Measurements from ENCODE around the gene GLCE. TPM values are rescaled to one million over a fixed set of nuclear protein-coding genes. Genes with fewer than 3 reads are reported as not detected.

Gene GLCE
- polyA plus RNA-seq (2014; cell fraction: cytosol; rRNA removed) = 24.2 and 30.0 TPM in 2 replicates
- 23.5 and 23.6 TPM in 2 replicates for polyA plus RNA-seq (2014; cell fraction: nucleus; rRNA removed)

DNA sequence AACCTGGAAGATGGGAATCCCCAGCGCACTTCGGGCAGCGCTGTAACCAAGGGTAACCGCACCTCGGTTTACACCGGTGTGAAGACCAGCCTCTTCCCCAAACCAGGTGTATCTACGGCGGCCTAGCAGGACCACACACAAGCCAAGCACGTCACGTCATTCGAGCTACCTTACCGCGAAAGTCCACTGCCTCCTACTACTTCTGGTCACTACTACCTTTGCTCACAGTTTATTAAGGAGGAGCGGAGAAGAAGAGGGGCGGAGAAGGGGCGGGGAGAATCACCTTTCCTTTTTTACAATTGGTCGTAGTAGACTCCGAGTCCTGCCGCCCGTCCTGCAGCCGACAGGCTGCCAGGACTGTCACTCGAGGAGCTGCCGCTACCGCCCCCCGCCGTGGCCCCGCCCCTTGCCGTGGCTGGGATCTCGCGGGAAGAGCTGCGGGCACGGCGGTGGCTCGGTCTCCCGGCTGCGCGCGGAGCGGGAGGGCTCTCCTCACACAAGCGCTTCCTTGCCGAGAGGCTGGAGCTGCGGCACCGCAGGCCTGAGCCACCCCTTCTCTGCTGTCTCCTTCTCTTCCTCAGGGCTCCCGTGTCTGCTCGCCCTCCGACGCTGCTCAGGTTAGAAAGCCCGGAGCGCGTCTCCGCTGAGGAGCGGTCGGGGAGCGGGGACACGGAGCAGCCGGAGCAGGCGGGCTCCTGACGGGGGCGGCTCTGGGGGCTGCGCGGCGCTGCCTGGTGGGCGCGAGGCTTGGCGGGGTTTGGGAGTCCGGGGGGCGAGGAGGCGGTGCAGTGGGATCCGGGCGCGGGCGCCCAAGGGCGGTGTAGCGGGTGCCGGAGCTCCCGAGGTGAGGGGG is at the start of gene GLCE:
GLCE (plus strand) TSS at position 495 of the 853 bp plus-strand sequence. CDS start 95,172 bp downstream, outside the sequence.
- DNase-seq (ENCODE audit: low spot score) = peak; percentile 97

DNA sequence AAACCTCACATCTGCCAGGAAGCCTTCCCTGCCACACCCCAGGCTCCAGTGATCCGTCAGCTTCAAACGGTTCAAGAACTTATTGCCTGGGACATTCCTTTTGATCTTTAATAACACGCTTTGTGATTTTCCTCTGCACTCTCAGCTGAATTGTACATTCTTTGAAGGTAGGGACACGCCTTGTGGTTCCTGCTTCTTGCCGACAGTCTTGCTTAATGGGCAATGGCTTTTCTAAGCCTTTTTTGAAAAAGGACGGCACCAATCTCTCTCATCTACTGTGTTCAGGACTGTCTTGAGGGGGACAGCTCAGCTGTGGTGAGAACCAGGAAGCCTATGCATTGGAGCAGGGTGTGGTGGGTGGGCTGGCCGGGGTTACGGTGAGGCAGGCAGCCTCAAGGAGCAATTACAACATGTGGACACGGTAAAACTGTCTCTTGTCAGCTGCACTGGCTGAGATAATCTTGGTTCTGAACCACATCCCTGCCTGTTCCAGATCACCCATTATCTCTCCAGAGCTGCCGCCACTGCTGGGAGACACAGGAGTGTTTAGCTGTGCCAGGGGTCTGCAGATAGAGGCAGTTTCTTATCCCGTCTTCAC is 46.0 kb upstream of the GLCE start:
- peak; percentile 49 for DNase-seq (ENCODE audit: low spot score)

DNA sequence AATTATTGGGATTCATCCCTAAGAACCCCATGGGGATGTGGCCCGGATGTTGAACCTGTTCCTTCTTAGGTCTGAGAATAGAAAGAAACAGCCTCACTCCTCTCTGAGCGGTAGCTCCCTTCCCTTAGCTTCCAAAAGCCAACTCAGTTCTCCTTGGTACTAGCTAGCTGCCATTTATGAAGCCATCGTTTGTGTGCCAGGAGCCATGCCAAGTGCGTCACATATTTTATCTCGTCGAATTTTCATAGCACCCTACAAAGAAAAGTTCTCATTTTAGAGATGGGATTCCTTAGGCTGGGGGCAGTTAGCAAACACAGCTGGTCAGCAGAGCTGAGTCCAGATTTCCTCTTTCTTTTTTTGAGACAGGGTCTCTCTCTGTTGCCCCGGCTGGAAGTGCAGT is 45.4 kb upstream of the GLCE start:
- DNase-seq (ENCODE audit: low spot score) = no peak

DNA sequence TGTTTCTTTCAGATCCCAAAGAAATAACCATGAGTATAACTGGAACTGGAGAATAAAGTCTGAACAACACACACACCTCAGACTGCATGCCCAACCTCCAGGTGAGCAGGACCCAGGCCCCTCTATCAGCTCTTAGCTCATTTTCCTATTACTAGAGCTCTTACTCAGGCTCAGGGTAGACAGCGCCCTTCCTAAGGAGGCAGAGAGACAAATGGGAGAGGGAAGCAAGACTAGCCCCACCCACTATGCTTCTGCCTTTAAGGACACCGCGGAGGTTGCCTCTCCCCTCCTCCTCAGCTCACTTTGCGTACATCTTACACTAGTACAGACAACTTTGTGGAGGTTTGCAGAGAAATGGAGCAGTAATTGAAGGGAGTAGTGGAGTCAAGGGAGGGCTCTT is 44.0 kb upstream of the GLCE start:
- no peak for DNase-seq (ENCODE audit: low spot score)

DNA sequence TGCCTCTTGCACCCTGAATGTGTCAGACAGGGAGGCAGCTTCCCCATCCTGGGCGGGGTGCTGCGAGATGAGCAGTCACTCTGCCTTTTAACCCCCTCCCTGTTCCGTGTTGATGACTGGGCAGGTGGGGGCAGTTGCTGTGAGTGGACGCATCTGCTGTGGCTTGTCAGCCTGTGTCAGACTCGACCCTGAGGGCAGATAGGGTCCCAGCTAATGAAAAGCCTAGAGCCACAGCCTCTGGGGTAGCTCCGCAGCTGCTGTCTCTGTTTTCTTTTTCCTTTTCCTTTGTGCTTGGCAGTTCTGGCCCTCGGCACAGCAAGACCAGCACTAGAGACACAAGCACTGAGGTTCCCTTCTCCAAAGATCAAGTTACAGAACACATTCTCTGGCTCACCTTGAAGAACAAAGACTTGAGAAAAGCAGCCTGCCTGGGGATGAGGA is 43.0 kb upstream of the GLCE start:
- peak; percentile 64 for DNase-seq (ENCODE audit: low spot score)

DNA sequence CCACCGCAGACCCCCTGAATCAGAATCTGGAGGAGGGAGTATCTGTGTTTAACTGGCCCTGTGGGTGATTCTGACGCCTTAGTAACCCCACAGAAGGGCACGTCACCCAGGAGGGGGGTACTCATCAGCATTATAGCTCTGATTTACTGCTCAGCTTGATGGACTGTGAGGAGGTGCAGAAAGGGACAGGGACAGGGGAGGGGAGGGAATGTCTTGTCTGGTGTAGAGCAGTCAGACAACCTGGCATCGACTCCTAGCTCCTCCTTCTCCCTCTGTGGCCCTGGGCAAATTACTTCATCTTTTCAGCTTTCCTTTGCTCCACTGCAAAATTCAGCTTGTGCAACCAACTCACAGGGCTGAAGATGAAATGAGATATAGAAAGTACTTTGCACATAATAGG is 42.3 kb upstream of the GLCE start:
- peak; percentile 27 for DNase-seq (ENCODE audit: low spot score)

DNA sequence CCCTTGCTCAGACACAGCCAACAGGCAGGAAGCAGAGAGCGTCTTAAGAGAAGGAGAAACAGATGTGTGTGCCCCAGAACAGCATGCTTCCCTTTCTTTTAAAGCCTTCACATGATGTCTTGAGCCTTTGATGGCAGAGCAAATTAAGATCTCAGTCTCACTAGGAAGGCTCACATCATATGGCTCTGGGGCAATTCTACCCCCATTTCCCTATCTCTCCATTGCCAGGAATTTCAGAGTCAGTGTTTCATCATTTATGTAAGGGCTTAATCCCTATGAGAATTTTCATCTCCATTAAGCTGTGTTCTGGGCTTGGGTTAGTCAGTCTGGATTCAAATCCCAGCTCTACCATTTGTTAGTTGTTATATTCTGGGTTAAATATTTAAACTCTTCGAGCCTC is 41.4 kb upstream of the GLCE start:
- DNase-seq (ENCODE audit: low spot score) = no peak

DNA sequence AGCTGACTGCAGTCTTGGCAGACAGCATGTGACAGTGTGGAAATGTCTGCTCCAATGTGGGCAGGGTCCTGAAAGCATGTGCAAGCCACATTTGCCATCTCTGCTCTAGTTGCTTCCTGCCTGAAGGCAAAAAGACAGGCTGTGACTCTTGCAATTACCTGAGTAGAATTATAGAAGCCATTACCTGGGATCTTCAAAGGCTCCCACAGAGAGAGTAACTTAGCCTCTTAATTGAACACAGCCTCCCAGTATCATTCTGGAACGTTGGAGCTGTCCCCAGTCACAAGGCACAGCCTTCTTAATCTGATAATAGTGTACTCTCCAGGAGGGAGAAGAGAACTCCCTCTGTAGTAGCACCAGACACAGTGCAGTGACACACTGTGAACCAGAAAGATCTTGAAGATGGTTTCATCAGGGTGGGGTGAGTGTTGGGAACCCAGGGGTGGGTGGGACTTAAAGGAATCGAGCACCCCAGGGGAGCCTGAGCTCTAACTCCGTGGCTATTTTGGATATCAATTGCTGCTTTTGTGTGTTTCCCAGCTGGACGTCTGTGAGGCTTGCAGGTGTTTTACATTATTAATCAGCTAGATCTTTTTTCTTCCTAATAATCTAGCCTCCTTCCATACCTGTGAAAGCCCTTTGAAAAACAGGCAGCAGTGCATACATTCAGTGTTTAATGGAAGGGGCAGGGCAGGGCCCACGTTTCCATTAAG is 40.6 kb upstream of the GLCE start:
- DNase-seq (ENCODE audit: low spot score) = peak; percentile 48

DNA sequence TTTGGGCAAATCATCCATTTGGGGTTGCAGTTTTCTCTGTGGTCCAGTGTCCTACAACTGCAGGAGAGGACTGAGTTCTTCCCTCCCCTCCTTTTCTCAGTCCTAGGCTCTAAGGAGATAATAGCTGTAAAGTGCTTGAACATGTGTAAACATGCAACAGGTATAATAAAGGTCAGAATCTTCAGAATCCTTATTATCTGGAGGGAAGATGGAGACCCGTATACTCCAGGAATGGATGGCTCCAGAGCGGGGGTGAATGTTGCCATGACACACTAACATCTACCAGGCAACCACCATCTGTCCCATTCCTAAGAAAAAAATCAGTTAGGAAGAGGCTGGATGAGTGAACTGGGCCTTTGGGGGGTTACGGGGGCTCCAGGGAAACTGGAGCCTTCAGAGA is 39.7 kb upstream of the GLCE start:
- no peak for DNase-seq (ENCODE audit: low spot score)

DNA sequence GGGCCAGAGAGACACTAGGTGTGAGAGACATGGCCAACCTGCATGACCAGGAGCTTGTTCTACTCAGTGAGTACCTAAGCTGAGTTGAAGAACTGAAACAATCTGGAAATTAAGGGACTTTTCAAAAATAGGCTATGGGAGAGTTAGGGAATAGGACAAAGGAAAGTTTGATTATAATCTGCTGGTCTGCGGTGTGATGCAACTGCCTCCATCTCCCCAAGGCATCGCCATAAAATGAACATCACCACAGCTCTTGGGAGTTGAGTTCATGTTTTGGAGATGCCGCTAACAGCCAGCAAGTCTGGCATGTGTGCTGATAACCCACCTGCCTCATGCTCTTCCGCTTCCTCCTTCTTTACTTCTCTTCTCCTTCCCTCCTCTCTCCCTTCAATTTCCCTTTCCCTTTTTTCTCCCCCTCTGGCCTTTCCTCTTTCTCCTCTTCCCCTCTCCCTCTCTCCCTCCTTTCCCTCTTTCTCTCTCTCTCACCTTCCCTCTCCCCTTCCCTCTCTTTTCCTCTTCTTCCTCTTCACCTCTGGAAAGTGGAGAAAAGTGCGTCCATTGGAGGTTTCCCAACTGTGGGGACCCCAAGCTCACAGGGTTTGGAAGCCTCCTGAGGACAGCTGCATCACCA is 39.1 kb upstream of the GLCE start:
- no peak for DNase-seq (ENCODE audit: low spot score)

DNA sequence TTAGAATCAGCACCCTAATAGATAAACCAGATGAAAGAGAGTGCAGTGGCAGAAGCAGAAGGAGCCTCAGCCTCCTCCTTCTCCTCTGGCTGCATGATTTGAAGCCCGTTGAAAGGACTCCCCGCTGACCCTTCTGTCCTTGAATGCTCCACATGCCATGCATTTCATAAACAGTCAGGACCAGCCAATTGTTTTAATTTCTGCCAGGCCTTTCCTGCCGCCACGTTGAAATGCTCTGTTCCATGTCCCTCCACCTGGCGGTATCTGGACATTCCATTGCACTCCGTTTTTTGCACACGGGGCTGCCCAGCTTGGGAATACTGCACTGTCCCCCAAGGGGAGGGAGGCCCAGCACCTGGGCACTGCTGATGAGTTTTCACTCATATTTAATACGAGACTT is 35.2 kb upstream of the GLCE start:
- DNase-seq (ENCODE audit: low spot score) = no peak

DNA sequence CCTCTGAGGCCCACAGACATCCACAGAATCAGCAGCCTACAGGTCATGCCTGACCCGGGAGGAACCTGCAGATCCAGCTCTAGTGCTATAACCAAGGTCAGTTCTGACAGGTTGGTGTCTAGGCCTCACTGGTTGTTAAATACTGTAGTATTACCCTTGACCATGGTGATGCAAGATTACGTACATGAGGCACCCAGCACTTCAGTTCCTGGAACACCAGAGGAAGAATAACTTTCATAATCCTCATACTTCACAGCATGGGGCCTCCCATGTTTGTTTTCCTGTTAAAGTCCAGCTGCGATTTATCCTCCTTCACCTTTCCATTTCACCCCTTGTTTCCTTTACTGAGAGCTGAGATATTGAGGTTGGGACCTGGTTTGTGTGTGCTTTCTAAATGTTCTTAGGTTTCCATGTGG is 34.4 kb upstream of the GLCE start:
- DNase-seq (ENCODE audit: low spot score) = no peak

DNA sequence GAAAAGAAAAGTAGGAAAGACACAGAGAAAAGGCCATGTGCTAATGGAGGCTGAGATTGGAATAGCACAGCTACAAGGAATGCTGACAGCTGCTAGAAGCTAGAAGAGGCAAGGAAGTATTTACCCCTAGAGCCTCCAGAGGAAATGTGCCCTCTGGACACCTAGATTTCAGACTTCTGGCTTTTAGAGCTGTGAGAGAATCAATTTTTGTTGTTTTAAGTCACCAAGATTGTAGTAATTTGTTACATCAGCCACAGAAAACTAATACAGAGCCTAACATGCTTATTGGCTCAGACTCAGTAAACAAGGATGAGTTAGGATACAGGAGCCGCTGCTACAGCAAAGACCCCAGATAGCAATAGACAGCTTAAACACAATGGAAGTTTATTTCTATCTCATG is 33.1 kb upstream of the GLCE start:
- DNase-seq (ENCODE audit: low spot score) = no peak

DNA sequence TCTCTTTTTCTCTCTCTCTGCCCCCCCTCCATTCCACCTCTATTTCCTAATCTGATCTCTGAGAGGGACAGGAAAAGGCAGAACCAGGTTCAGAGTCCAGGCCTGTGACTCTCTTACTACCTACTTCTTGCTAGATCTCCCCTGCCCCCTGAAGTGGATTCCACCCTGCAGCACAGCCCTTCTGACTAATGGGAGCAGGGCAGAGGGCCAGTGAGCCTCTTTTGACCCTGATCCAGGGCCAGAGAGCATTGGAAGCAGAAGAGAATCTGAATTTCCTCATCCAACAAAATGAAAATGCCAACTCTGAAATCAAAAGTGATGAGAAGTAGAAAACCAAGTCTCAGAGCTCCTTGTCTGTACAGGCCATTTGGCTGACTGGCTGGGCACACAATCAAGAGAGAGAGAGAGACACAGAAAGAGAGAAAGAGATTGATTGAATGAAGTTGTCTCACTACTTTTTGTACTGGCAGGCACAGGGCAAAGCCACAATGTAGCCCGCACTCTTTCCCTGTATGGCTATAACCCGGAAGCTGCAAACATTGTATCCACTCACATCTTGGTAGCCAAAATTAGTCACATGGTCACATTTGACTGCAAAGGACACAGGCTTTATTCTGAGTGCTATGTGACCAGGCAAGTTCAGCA is 31.6 kb upstream of the GLCE start:
- no peak for DNase-seq (ENCODE audit: low spot score)

DNA sequence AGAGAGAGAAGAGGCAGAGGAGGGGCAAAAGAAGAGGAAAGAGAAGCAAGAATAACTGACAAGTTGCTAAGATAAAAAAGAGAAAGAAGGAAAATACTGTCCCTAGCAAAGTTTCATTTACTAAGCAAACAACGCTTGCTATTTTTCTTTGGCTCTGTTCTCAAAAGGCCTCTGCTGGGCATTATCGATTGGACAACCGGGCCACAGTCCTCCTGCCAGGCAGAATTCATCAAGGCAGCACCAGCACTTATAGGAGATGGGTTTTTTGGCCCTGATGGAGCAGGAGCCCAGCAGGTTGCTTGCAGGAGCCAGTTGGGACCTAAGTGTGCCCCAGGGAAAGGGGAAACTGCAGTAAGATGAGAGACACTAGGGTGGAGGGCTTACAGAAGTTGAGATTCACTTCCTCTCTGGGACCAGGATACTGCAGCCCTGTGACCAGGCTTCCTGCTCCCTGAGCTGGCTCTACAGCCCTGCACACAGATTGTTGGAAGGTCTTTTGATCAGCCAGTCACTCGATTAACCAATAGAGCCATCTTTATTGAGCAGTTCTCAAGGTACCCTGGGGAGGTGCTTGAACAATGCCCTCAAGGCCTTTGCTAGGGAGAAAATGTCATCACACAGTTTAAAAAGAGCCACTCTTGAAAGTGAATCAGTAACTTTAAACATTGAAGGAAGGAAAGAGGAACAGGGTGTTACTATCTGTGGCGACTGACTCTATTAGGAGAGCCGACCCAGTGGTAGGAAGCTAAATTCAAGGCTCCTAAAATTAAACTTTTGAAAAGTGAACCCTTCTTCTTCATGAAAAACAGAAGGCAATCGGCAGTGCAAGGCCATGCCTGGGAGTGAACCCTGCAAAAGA is 28.8 kb upstream of the GLCE start:
- no peak for DNase-seq (ENCODE audit: low spot score)

DNA sequence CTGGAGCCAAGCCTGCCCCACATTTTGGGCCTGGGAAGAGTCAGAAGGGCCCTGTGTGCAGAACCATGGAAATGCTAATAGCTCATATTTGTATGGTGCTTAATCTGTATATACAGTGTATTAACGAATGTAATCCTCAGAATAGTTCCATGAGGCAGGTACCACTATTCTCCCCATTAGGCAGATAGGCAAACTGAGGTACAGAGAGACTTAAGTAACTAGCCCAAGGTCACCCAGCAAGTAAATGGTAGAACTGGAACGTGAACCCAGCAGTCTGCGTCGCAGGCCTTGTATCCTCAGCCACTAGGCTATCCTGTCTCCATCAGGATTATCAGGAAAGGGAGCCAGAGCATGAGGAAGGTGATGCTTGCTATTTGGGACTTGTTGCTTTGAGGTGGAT is 28.0 kb upstream of the GLCE start:
- no peak for DNase-seq (ENCODE audit: low spot score)

DNA sequence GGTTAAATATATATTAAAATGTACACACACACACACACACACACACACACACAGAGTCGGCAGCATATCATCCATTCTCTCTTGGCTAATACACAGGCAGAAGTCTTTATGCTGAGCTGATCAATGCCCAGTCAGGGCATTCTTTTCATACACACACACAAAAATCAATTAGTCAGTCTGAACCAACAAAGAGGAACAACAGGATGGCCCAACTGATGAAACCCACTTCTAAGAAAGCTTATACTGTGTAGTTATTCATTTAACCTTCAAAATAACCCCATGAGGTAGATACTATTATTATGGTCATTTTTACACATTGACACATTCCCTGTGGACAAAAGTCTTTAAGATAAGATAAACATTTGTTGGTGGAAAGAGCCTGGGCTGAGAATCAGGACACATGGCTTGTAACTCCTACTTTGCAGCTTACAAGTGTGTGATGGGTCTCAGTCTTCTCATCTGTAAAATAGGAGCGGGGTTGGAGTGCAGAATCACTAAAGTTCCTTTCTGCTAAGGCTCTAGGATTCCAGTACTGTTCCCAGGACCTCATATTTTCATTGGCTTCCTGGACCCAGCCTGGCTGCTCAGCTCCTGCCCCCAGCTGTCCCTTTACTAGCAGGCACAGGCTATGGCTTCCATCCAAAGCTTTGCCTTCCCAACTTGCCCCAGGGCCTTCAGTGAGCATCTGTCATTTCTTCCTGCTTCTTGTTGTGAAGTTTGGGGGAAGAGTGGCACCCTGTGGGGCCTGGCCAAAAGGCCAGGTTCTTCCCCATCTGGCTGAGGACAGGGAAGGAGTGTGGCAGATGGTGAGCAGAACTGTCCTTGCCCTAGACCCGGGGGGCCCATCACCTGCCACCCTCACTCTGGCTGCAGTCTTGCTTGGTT is 27.2 kb upstream of the GLCE start:
- DNase-seq (ENCODE audit: low spot score) = no peak

DNA sequence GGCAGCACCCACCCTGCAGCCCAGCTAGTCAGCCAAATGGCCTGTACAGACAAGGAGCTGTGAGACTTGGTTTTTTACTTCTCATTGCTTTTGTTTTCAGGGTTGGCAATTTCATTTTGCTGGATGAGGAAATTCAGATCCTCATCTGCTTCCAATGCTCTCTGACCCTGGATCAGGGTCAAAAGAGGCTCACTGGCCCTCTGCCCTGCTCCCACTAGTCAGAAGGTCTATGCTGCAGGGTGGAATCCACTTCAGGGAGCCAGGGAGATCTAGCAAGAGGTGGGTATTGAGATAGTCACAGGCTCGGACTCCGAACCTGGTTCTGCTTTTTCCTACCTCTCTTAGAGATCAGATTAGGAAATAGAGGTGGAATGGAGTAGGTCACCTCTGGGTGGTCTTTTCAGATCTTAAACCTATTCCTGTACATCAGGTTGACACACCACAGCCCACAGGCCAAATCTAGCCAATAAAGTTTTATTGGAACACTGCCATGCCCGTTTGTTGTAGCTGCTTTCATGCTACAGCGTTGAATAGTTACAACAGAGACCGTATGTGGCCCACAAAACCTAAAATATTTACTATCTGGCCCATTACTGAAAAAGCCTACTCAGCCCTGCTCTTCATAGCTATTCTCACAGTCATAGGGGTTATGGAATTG is 26.4 kb upstream of the GLCE start:
- DNase-seq (ENCODE audit: low spot score) = no peak

DNA sequence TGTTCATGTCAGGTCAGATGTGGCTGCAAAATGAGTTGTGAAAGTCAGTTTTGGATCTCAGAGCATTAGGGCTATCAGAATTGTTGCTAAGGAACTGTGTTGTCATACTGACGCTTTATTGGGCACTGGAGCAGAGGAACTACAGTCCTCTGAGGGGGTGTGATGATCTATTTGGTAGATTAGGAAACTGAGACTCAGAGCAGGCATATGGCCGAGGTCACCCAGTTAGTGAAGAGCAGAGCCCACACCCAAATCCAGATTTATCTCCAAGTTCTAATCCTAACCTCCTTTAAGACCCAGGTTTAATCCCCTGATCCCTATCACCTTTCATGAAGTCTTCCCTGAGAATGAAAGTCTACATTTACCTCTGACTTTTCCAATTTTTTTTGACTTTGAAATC is 25.6 kb upstream of the GLCE start:
- DNase-seq (ENCODE audit: low spot score) = no peak

Data from SK-N-DZ (cell line).